ENCODE results near the gene SLC39A13.
A peak's percentile ranks its signal among the peaks of the same experiment; 100 is the strongest.

SLC39A13 gene

GRCh38 chr11:47449541-47449940, 41.2 kb downstream of the SLC39A13 start:
- DNase-seq (ENCODE audit: low read depth in 2 of 3, low spot score in 1 of 3): no peak

- no peak for DNase-seq (ENCODE audit: low read depth in 2 of 3, low spot score in 1 of 3)
These were observed 43.0 kb downstream of the SLC39A13 start for GRCh38 chr11:47451436-47451835.

GRCh38 chr11:47451990-47452389, 43.6 kb downstream of the SLC39A13 start:
- DNase-seq (ENCODE audit: low read depth in 2 of 3, low spot score in 1 of 3): no peak

GRCh38 chr11:47453365-47453764, 45.0 kb downstream of the SLC39A13 start:
- no peak for DNase-seq (ENCODE audit: low read depth in 2 of 3, low spot score in 1 of 3)

GRCh38 chr11:47454258-47454671, 45.9 kb downstream of the SLC39A13 start:
- peak; percentile 48 to 55 (median 49) for DNase-seq (ENCODE audit: low read depth in 2 of 3, low spot score in 1 of 3)

GRCh38 chr11:47460571-47461235, 52.3 kb downstream of the SLC39A13 start:
- DNase-seq (ENCODE audit: low read depth in 2 of 3, low spot score in 1 of 3): no peak

- DNase-seq (ENCODE audit: low read depth in 2 of 3, low spot score in 1 of 3): no peak
These were observed 53.5 kb downstream of the SLC39A13 start for GRCh38 chr11:47461876-47462275.

- no peak for DNase-seq (ENCODE audit: low read depth in 2 of 3, low spot score in 1 of 3)
These were observed 56.1 kb downstream of the SLC39A13 start for GRCh38 chr11:47464483-47464882.

All from stimulated activated CD4-positive, alpha-beta T cell treated with anti-CD3 and anti-CD28 coated beads, Interleukin-12 subunit alpha, Interleukin-12 subunit beta, amount 100 ng/mL, for 48 hours (primary cell).